K562 (cell line): Measurements from ENCODE around the gene CD4. TPM values are rescaled to one million over a fixed set of nuclear protein-coding genes. Genes with fewer than 3 reads are reported as not detected.

Experiments
- CBX1 ChIP-seq: sonication (generic); IDR thresholded peaks from 2 replicates; pipeline ENCODE4 v1.6.1; 2016; ENCODE audit warnings: antibody characterized with exemption, low read depth, mild to moderate bottlenecking
- CBX8 ChIP-seq: fragments of 200-600 bp; sonication (generic); IDR thresholded peaks from 2 replicates; pipeline ENCODE4 v1.6.1; 2012; ENCODE audit warnings: borderline replicate concordance, mixed run types, low read depth, mild to moderate bottlenecking, moderate library complexity, mixed read lengths, low read length, control low read depth, inconsistent platforms; ENCODE audit not compliant: poor library complexity, severe bottlenecking; ENCODE audit errors: extremely low read depth
- ESRRB ChIP-seq: fragments of 250-450 bp; sonication (Bioruptor Pico); IDR thresholded peaks from 2 replicates; pipeline ENCODE4 v1.5.0; 2020; ENCODE audit warnings: mild to moderate bottlenecking, moderate library complexity, borderline replicate concordance
- FOXA1 ChIP-seq: fragments of 450-650 bp; IDR thresholded peaks from 2 replicates; pipeline ENCODE4 v1.6.1; 2016; ENCODE audit warnings: mild to moderate bottlenecking, borderline replicate concordance
- GATA2 ChIP-seq: sonication (generic); formaldehyde crosslinking; IDR thresholded peaks from 2 replicates; pipeline ENCODE4 v1.4.0; 2020; ENCODE audit warnings: mild to moderate bottlenecking, missing genetic modification reagents
- HLTF ChIP-seq: fragments of 450-650 bp; IDR thresholded peaks from 2 replicates; pipeline ENCODE4 v1.6.1; 2016
- LARP7 ChIP-seq: fragments of 450-650 bp; IDR thresholded peaks from 2 replicates; pipeline ENCODE4 v1.6.1; 2016
- NR2F6 ChIP-seq: fragments of 450-650 bp; formaldehyde crosslinking; IDR thresholded peaks from 2 replicates; pipeline ENCODE4 v1.4.0; 2020; ENCODE audit warnings: mild to moderate bottlenecking
- NRF1 ChIP-seq, 2 experiments: fragments of 450-650 bp; IDR thresholded peaks in 1 of 2; conservative IDR thresholded peaks in 1 of 2; 2 replicates each; pipeline ENCODE4 v1.6.1; 2014; ENCODE audit warnings: mild to moderate bottlenecking in 2 of 2
- RBM34 ChIP-seq: fragments of 200-400 bp; formaldehyde crosslinking; IDR thresholded peaks from 2 replicates; pipeline ENCODE4 v1.6.1; 2018; ENCODE audit warnings: low read length, borderline replicate concordance; ENCODE audit not compliant: insufficient read depth
- SRF ChIP-seq, 2 experiments: fragments of 250-450, 450-650 bp in 1 of 2; sonication (Bioruptor Pico) in 1 of 2; sonication (generic) in 1 of 2; formaldehyde crosslinking; IDR thresholded peaks; 2 replicates each; pipeline versions ENCODE4 v1.5.0 to v1.5.1; 2020 to 2022; ENCODE audit warnings: mild to moderate bottlenecking in 1 of 2, missing genetic modification reagents in 1 of 2
- SRSF1 ChIP-seq: fragments of 200-400 bp; formaldehyde crosslinking; IDR thresholded peaks from 2 replicates; pipeline ENCODE4 v1.6.1; 2017; ENCODE audit warnings: mild to moderate bottlenecking, low read depth, low read length, moderate library complexity
- U2AF1 ChIP-seq: fragments of 200-400 bp; formaldehyde crosslinking; optimal IDR thresholded peaks from 2 replicates; pipeline ENCODE3; 2017; ENCODE audit warnings: mild to moderate bottlenecking, low read depth, low read length, moderate library complexity
- XRCC4 ChIP-seq: IDR thresholded peaks from one replicate; pipeline ENCODE4 v1.6.1; 2011; ENCODE audit not compliant: insufficient read depth, insufficient read length; ENCODE audit errors: extremely low read depth
- ZFX ChIP-seq: sonication (generic); formaldehyde crosslinking; IDR thresholded peaks from 2 replicates; pipeline ENCODE4 v1.8.0; 2022; ENCODE audit warnings: mild to moderate bottlenecking, missing genetic modification reagents, moderate library complexity
- ZNF184 ChIP-seq: sonication (generic); formaldehyde crosslinking; IDR thresholded peaks from 2 replicates; pipeline ENCODE4 v1.5.0; 2020; ENCODE audit warnings: missing genetic modification reagents
- ZNF239 ChIP-seq: fragments of 250-450 bp; sonication (Bioruptor Pico); IDR thresholded peaks from 2 replicates; pipeline ENCODE4 v1.4.0; 2020; ENCODE audit warnings: mild to moderate bottlenecking
- polyA plus RNA-seq, 8 experiments: library from polyadenylated mRNA; depleted of rRNA in 4 of 8; stranded (reverse) in 5 of 8; unstranded in 3 of 8; fragments of >200 nt; fragmentation: Nextera tagmentation in 2 of 8; fragmentation: Illumina TruSeq in 1 of 8; extraction: Ambion mirVana in 2 of 8; extraction: Trizol in 1 of 8; gene quantifications; 2 replicates each; pipeline versions ENCODE4 v1.2.1 to v1.2.3, GENCODE V29; 2011 to 2014; ENCODE audit warnings: inconsistent platforms in 1 of 8, missing spikeins in 1 of 8
- total RNA-seq, 7 experiments: library from RNA; depleted of rRNA in 6 of 7; stranded (reverse); fragments of >200 nt in 6 of 7; fragmentation: Illumina TruSeq in 2 of 7; extraction: Trizol in 2 of 7; gene quantifications; 2 replicates each; pipeline versions ENCODE4 v1.2.1 to v1.2.3, GENCODE V29; 2011 to 2021; ENCODE audit warnings: low replicate concordance in 1 of 7
- TF ChIP-seq, protein P1 (sequence below): sonication (generic); formaldehyde crosslinking; IDR thresholded peaks from 2 replicates; pipeline ENCODE4 v1.4.0; 2020; ENCODE audit warnings: mild to moderate bottlenecking, missing genetic modification reagents
- TF ChIP-seq, protein P2 (sequence below): sonication (generic); formaldehyde crosslinking; IDR thresholded peaks from 2 replicates; pipeline ENCODE4 v1.8.1; 2023; ENCODE audit warnings: mild to moderate bottlenecking, missing genetic modification reagents
- TF ChIP-seq, protein P3 (sequence below), 2 experiments: IDR thresholded peaks; 2 replicates each; pipeline ENCODE4 v1.6.1; 2011; ENCODE audit warnings: borderline replicate concordance in 1 of 2, control low read depth in 1 of 2, low read depth in 1 of 2, low read length in 1 of 2, mild to moderate bottlenecking in 1 of 2, mixed read lengths in 1 of 2, moderate library complexity in 1 of 2; ENCODE audit not compliant: insufficient read depth in 1 of 2, insufficient read length in 1 of 2, poor library complexity in 1 of 2, severe bottlenecking in 1 of 2; ENCODE audit errors: extremely low read depth in 1 of 2
- TF ChIP-seq, protein P4 (sequence below): fragments of 450-650 bp; IDR thresholded peaks from 2 replicates; pipeline ENCODE4 v1.6.1; 2018; ENCODE audit warnings: mild to moderate bottlenecking, low read depth; ENCODE audit not compliant: partially characterized antibody

Gene CD4
- total and polyA plus RNA-seq, 9 of the 15 experiments (the other 6 are each of a cell fraction or from before 2014, with no cell fraction given): 0.06 to 0.27 (median 0.09) TPM; not detected in 5

DNA sequence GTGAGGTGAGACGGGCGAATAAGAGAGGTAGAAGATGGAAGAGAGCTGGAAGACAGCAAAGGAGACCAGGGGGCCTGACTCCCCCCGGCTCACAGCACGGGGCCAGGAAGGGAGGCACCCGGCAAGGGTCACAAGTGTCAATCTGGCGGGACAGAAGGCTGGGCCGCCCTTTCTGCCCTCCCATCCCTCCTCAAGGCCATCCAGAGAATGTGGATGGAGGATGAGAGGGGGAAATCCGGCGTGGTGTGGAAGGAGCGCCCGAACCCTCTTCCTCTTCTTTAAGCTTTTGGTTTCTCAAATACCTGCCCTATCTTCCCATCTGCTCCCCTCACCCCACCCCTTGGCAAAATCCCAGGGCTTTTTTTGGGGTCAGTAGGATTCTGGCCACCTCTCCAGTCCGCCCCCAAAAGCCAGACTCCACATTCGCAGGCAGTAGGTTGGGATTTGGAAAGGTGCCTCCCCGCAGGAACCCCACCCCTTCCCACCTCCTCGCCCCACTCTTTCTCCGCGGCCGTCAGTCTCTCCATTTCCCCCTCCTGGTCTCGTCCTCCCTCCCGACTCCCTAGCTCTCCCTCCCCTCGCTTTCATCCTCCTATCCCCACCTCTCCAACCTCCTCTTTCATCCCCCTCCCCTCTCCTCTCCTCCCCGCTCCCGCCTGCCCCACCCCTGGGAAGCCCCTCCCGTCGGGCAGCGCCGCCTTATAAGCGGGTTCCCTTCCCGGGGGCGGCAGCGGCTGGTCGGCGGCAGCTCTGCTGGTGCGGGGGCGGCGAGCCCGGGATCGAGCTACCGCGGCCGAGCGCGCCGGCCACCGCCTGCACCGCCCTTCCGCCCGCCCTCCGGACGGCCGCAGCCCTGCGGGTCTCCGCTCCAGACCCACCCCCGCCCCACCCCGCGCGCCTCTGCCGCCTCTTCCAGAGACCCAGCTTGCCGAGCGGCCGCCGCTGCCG, 23.4 kb upstream of the CD4 start, which contains the start of gene PTMS (continued):
- TF ChIP-seq, protein P1, sequence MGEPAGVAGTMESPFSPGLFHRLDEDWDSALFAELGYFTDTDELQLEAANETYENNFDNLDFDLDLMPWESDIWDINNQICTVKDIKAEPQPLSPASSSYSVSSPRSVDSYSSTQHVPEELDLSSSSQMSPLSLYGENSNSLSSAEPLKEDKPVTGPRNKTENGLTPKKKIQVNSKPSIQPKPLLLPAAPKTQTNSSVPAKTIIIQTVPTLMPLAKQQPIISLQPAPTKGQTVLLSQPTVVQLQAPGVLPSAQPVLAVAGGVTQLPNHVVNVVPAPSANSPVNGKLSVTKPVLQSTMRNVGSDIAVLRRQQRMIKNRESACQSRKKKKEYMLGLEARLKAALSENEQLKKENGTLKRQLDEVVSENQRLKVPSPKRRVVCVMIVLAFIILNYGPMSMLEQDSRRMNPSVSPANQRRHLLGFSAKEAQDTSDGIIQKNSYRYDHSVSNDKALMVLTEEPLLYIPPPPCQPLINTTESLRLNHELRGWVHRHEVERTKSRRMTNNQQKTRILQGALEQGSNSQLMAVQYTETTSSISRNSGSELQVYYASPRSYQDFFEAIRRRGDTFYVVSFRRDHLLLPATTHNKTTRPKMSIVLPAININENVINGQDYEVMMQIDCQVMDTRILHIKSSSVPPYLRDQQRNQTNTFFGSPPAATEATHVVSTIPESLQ (CRISPR knock-in tag): no peak
- no peak for TF ChIP-seq RBM34
- TF ChIP-seq CBX1: no peak
- TF ChIP-seq CBX8: no peak
- TF ChIP-seq ZNF239 (CRISPR knock-in tag): no peak
- TF ChIP-seq U2AF1: no peak
- no peak for TF ChIP-seq GATA2 (CRISPR knock-in tag)
- peak; percentile 30 for TF ChIP-seq ZFX (CRISPR knock-in tag)
- TF ChIP-seq SRF (CRISPR knock-in tag; IDR thresholded peaks at IDR 0.05): no peak
- TF ChIP-seq FOXA1: no peak
- no peak for TF ChIP-seq NRF1 (conservative IDR thresholded peaks at IDR 0.05 in 1 of 2, IDR thresholded peaks at IDR 0.05 in 1 of 2)
- TF ChIP-seq LARP7: no peak
- TF ChIP-seq, protein P2, sequence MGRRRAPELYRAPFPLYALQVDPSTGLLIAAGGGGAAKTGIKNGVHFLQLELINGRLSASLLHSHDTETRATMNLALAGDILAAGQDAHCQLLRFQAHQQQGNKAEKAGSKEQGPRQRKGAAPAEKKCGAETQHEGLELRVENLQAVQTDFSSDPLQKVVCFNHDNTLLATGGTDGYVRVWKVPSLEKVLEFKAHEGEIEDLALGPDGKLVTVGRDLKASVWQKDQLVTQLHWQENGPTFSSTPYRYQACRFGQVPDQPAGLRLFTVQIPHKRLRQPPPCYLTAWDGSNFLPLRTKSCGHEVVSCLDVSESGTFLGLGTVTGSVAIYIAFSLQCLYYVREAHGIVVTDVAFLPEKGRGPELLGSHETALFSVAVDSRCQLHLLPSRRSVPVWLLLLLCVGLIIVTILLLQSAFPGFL (CRISPR knock-in tag): no peak
- no peak for TF ChIP-seq SRSF1
- TF ChIP-seq ESRRB (CRISPR knock-in tag): no peak
- TF ChIP-seq, protein P3, sequence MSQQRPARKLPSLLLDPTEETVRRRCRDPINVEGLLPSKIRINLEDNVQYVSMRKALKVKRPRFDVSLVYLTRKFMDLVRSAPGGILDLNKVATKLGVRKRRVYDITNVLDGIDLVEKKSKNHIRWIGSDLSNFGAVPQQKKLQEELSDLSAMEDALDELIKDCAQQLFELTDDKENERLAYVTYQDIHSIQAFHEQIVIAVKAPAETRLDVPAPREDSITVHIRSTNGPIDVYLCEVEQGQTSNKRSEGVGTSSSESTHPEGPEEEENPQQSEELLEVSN (IDR thresholded peaks at IDR 0.05; ENCODE audit: borderline replicate concordance in 1 of 2, extremely low read depth in 1 of 2, insufficient read depth in 1 of 2, insufficient read length in 1 of 2, low read depth in 1 of 2, low read length in 1 of 2, poor library complexity in 1 of 2, severe bottlenecking in 1 of 2): peak in 1 of 2 experiments; percentile 8
- no peak for TF ChIP-seq HLTF
- no peak for TF ChIP-seq ZNF184 (CRISPR knock-in tag)
- no peak for TF ChIP-seq NR2F6 (CRISPR knock-in tag)
- TF ChIP-seq XRCC4: no peak
- TF ChIP-seq, protein P4, sequence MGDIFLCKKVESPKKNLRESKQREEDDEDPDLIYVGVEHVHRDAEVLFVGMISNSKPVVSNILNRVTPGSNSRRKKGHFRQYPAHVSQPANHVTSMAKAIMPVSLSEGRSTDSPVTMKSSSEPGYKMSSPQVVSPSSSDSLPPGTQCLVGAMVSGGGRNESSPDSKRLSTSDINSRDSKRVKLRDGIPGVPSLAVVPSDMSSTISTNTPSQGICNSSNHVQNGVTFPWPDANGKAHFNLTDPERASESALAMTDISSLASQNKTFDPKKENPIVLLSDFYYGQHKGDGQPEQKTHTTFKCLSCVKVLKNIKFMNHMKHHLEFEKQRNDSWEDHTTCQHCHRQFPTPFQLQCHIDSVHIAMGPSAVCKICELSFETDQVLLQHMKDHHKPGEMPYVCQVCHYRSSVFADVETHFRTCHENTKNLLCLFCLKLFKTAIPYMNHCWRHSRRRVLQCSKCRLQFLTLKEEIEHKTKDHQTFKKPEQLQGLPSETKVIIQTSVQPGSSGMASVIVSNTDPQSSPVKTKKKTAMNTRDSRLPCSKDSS: no peak
